Right lobe of liver (tissue), 6 donors: ENCODE results near the gene GALK1. TPM values are rescaled to one million over a fixed set of nuclear protein-coding genes. Genes with fewer than 3 reads are reported as not detected.
A peak's percentile ranks its signal among the peaks of the same experiment; 100 is the strongest.

Source experiments
- ATAC-seq, 4 donors: fragments of 200-7000 bp; cut with Tn5 transposase; one replicate each; pipeline ENCODE4 v1.9.1; 2020; ENCODE audit warnings: mild to moderate bottlenecking in 4 of 4, moderate library complexity in 4 of 4
- DNase-seq, 3 donors: peaks; one replicate each; pipeline ENCODE4 v3.0.0-alpha.2; 2020
- H3K27ac ChIP-seq, 3 donors: fragments of 200-600 bp; one replicate each; pipeline ENCODE4 v1.8.0; 2022
- H3K27me3 ChIP-seq, 2 donors: fragments of 200-600 bp; one replicate each; pipeline ENCODE4 v1.8.0; 2022
- H3K36me3 ChIP-seq, 4 donors: fragments of 200-600 bp; sonication (generic) in 1 of 4; one replicate each; pipeline versions ENCODE4 v1.5.1 to v1.8.0; 2017 to 2022; ENCODE audit warnings: control low read depth in 1 of 4
- H3K4me1 ChIP-seq, 4 donors: fragments of 200-600 bp; sonication (generic) in 1 of 4; one replicate each; pipeline versions ENCODE4 v1.5.1 to v1.8.0; 2017 to 2022; ENCODE audit warnings: control low read depth in 1 of 4
- H3K4me3 ChIP-seq, 3 donors: fragments of 200-600 bp; one replicate each; pipeline ENCODE4 v1.8.0; 2022
- H3K9me3 ChIP-seq, 4 donors: fragments of 200-600 bp; sonication (generic) in 1 of 4; one replicate each; pipeline versions ENCODE4 v1.5.1 to v1.8.0; 2017 to 2022; ENCODE audit warnings: control low read depth in 1 of 4
- POLR2A ChIP-seq: fragments of 450-650 bp; IDR thresholded peaks from one replicate; pipeline ENCODE4 v1.6.1; 2017; ENCODE audit warnings: antibody characterized with exemption, mild to moderate bottlenecking
- WGBS: methylation state at CpG from one replicate; pipeline ENCODE4 v1.1.6; 2018; ENCODE audit warnings: low coverage, low lambda C conversion rate; ENCODE audit not compliant: insufficient coverage; ENCODE audit errors: missing lambda C conversion rate; 5-methylcytosine and 5-hydroxymethylcytosine counted together
- intact Hi-C, 2 donors: fragments of 100-400 bp; cut with DNase I; formaldehyde crosslinking; loops; one replicate each; pipeline versions ENCODE4 v1.11.2 to v1.14.1; 2022
- total RNA-seq, 6 experiments: library from RNA; depleted of rRNA in 2 of 6; stranded (reverse); fragments of >200 nt in 2 of 6; fragmentation: NEBNext Ultra II Directional in 3 of 6; extraction: Animal tissue kit (Norgen Biotek cat#: 25700) in 3 of 6; gene quantifications; one replicate each; pipeline versions ENCODE4 v1.1.0 to v1.2.4, GENCODE V29; 2016 to 2023
- TF ChIP-seq, protein P1 (sequence below), 4 donors: fragments of 200-600 bp in 3 of 4; fragments of 450-650 bp in 1 of 4; IDR thresholded peaks; one replicate each; pipeline versions ENCODE4 v1.5.1 to v1.8.0; 2016 to 2022; ENCODE audit warnings: antibody characterized with exemption in 4 of 4, mild to moderate bottlenecking in 2 of 4
- donor health status: DM: no; HTN: yes; CAD: no.
- donor health status: DM: no; HTN: no; CAD: no.
- donor health status: DM: no; HTN: no; CAD: no.
- donor health status: DM: no; HTN: yes; CAD: no.
- donor health status: DM: no; HTN: yes; CAD: no.

Gene GALK1
- total RNA-seq, 6 experiments from 2014 or later = 38.6 to 87.4 (median 76.9) TPM

DNA sequence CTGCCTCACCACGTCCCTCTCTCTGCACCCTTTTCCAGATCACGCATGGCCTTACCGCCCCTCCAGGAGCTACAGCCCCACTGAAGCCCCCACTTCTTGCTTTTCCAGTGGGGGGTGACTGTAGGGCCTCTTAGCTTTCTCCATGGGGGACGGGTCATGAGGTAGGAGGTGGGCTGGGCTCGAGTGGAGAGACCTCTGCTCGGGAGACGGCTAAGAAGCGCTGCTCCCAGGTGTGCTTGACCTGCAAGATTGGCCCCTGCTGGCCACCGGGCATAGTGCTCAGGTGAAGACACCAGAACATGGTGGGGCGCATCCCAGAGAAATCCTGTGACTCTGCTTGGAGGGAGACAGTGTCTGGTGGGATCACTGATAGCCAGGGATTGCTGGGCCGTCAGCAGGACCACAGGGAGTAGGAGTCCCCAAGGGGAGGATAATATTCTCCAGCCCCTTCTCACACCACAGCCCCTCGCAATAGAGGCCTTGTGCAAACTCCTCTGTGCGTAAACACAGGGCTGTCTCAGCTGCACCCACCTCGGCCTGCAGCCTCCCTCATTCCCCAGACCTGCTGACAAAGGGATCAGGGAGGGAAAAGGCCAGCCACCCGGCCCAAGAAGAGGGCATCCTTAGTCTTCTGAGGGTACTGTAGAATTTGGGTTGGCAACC is 8.9 kb upstream of the GALK1 start:
- 90% methylated on average over 12 of the region's 15 CpGs for WGBS
- DNase-seq (peak in 2 of 3 donors; percentile 17 to 54), ATAC-seq (no peak)
- intact Hi-C loops = no loop called here
- H3K36me3 ChIP-seq = peaks cover 0 to 19% (median 10%) of the 10 kb centered on the region in 4 donors
- H3K9me3 ChIP-seq = no peaks in the 10 kb centered on the region
- peaks cover 0 to 63% (median 22%) of the 10 kb centered on the region in 4 donors for H3K4me1 ChIP-seq
- H3K27me3 ChIP-seq = no peaks in the 10 kb centered on the region
- TF ChIP-seq POLR2A = no peak
- TF ChIP-seq, protein P1, sequence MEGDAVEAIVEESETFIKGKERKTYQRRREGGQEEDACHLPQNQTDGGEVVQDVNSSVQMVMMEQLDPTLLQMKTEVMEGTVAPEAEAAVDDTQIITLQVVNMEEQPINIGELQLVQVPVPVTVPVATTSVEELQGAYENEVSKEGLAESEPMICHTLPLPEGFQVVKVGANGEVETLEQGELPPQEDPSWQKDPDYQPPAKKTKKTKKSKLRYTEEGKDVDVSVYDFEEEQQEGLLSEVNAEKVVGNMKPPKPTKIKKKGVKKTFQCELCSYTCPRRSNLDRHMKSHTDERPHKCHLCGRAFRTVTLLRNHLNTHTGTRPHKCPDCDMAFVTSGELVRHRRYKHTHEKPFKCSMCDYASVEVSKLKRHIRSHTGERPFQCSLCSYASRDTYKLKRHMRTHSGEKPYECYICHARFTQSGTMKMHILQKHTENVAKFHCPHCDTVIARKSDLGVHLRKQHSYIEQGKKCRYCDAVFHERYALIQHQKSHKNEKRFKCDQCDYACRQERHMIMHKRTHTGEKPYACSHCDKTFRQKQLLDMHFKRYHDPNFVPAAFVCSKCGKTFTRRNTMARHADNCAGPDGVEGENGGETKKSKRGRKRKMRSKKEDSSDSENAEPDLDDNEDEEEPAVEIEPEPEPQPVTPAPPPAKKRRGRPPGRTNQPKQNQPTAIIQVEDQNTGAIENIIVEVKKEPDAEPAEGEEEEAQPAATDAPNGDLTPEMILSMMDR (IDR thresholded peaks at IDR 0.05) = no peak
- H3K27ac ChIP-seq = no peak overlapping the region
- H3K4me3 ChIP-seq = no peak overlapping the region

DNA sequence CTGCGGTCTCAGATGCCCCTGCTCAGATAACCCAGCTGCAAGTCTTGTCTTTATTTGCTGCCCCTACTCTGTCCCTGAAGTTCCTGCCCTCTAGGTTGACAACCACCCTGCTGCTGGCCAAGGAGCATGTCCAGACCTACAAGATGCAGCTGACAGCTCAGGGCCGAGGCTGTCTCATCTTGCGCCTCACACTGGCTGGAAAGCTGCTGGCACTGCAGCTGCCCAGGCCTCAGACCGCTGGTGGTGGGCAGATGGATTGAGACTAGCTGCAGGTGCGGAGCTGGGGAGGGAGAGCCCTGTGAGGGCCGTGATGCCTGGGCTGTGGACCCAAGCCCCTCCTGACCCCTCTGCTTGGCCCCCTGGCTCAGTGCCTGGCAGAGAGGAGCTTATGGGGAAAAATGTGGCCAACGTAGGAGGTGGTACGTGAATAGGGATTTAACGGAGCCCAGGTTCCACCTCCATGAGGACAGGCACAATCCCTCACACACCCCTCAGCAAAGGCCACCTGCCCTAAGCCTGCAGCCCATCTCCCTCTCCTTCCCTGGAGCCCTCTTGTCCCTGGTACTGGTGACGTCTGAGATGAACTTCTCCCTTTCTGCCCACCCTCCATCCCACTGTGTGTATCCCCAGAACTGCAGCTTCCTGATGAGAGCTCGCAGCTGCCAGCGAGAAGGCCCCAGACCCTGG is 8.3 kb upstream of the GALK1 start:
- Histone ChIP-seq H3K9me3 (no peaks in the 10 kb centered on the region), H3K27me3 (no peaks in the 10 kb centered on the region), H3K36me3 (peaks cover 0 to 14% (median 5%) of the 10 kb centered on the region in 4 donors), H3K4me3 (no peak overlapping the region), H3K27ac (no peak overlapping the region), H3K4me1 (peaks cover 0 to 62% (median 22%) of the 10 kb centered on the region in 4 donors)
- intact Hi-C loops = no loop called here
- ATAC-seq (no peak), DNase-seq (peak in 2 of 3 donors; percentile 44 to 54)
- 89% methylated on average over 5 of the region's 12 CpGs for WGBS
- TF ChIP-seq, protein P1 (IDR thresholded peaks at IDR 0.05) = no peak
- no peak for TF ChIP-seq POLR2A

DNA sequence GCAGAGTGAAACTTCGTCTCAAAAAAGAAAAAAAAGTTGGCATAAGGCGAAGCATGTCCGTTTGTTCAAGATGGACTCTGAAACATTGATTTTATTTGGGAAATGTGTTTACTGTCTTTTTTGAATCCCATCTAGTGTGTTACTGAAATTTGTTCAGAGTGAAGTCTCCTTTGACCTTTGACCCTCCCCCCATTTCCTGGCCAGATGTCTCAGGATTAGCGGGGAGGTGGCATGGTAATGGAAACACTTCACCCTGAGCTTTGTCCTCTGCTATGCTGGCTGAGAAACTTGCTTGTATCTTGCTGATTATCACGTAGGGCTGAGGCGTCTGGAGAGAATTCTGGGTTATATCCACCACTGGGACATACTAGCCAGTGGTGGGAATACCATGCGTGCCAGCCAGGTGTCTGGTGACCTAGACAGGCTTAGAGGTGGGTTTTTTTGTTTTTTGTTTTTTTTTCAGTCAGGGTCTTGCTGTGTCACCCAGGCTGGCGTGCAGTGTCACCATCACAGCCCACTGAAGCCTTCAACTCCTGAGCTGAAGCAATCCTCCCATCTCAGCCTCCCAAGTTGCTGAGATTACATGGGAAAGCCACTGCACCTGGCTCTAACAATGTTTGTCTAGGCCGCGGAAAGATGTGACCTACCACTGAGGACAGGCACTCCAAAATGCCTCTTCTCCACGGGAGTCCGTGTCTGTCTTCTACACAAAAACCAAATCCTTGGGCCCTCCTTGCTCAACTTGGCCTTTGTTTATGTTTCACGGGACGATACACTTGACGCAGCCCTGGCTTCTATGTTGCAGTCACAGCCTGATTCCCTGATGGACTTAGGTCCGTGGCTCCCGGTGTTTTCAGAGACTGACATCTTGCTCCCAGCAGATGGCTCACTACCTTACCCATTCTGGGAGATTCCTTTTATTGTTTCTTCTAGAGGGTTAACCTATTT is 6.6 kb upstream of the GALK1 start:
- TF ChIP-seq, protein P1 (IDR thresholded peaks at IDR 0.05) = peak in 2 of 4 donors; percentile 15 to 34
- no peak for TF ChIP-seq POLR2A
- H3K4me3 ChIP-seq = no peak overlapping the region
- WGBS = 18% methylated on average over 15 of the region's 17 CpGs
- H3K9me3 ChIP-seq = no peaks in the 10 kb centered on the region
- no peaks in the 10 kb centered on the region for H3K27me3 ChIP-seq
- DNase-seq (peak in 2 of 3 donors; percentile 54 to 84), ATAC-seq (peak; percentile 40 to 67 (median 64))
- no peaks in the 10 kb centered on the region for H3K36me3 ChIP-seq
- intact Hi-C loops = no loop called here
- peaks cover 0 to 45% (median 16%) of the 10 kb centered on the region in 4 donors for H3K4me1 ChIP-seq
- H3K27ac ChIP-seq = peak overlapping the region; percentile 38 to 85 (median 63)

DNA sequence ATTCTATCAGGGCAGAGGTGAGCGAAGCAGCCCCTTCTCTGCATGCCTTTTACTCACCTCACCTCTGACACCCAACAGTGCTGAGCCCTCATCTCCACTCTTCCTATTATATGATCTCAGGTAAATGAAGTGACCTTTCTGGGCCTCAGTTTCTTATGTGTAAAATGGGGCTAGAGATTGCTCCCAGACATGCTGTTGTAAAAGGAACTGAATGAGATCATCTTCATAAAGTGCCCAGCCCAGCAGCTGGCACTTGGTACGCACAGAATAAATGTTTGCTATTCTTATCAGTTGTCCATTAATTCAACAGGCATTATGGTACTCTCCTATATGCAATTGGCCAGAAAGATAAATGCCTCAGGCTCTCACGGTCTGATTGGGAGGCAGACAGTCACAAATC is 4.5 kb upstream of the GALK1 start:
- DNase-seq (peak in 1 of 3 donors; percentile 41), ATAC-seq (peak; percentile 1 to 45 (median 24))
- 56% methylated on average over 3 of the region's 3 CpGs for WGBS

More for the DNA sequence above, 4.5 kb upstream of the GALK1 start:
- intact Hi-C loops = no loop called here
- peaks cover 0 to 41% (median 10%) of the 10 kb centered on the region in 4 donors for H3K4me1 ChIP-seq
- H3K27ac ChIP-seq = peak overlapping the region in 2 of 3 donors; percentile 4 to 47
- no peak overlapping the region for H3K4me3 ChIP-seq
- no peaks in the 10 kb centered on the region for H3K36me3 ChIP-seq
- no peaks in the 10 kb centered on the region for H3K27me3 ChIP-seq
- no peak for TF ChIP-seq POLR2A
- TF ChIP-seq, protein P1 (IDR thresholded peaks at IDR 0.05) = no peak
- no peaks in the 10 kb centered on the region for H3K9me3 ChIP-seq
